Measurements from ENCODE around the gene FSTL4.

GRCh38 chr5:133444711-133445110 is 167.6 kb downstream of the FSTL4 start:
- no peak for TF ChIP-seq CTCF (IDR thresholded peaks at IDR 0.05)
- no peak for TF ChIP-seq POLR2A (IDR thresholded peaks at IDR 0.05)

All from lower leg skin (tissue), 3 donors.